ENCODE results near the gene TAF4B. TPM values are rescaled to one million over a fixed set of nuclear protein-coding genes. Genes with fewer than 3 reads are reported as not detected.
"Not testable (repeated sequence)": the region's sequence is repeated elsewhere in the genome, so short reads cannot be mapped to it uniquely, and the experiment has no call there.

TAF4B gene
- total RNA-seq, 4 donors from 2014 or later = 6.1 to 11.8 (median 7.6) TPM

DNA sequence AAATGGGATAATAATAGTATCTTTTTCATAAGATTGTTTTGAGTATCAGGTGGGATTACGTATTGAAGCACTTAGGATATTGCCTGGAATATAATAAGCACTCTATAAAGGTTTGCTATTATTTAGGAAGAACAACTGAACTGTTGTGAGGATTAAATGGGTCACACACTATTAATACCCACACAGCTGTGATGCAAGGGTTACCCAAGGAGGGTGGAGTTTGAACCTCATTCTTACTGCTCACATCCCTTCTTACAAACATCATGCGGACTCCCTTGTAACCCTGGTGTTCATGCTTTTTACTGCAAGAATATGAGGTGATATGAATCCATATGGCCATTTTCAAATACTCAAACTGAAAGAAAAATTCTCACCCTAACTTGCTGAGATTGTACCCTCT, 208.6 kb downstream of the TAF4B start:
- Histone ChIP-seq H3K27ac (no peak overlapping the region), H3K4me3 (no peak overlapping the region), H3K36me3 (no peaks in the 10 kb centered on the region), H3K4me1 (no peaks in the 10 kb centered on the region), H3K27me3 (no peaks in the 10 kb centered on the region), H3K9me3 (no peaks in the 10 kb centered on the region)
- TF ChIP-seq POLR2A (IDR thresholded peaks at IDR 0.05) (no peak), POLR2AphosphoS5 (IDR thresholded peaks at IDR 0.05) (no peak), EP300 (IDR thresholded peaks at IDR 0.05) (no peak)
- TF ChIP-seq, protein P1, sequence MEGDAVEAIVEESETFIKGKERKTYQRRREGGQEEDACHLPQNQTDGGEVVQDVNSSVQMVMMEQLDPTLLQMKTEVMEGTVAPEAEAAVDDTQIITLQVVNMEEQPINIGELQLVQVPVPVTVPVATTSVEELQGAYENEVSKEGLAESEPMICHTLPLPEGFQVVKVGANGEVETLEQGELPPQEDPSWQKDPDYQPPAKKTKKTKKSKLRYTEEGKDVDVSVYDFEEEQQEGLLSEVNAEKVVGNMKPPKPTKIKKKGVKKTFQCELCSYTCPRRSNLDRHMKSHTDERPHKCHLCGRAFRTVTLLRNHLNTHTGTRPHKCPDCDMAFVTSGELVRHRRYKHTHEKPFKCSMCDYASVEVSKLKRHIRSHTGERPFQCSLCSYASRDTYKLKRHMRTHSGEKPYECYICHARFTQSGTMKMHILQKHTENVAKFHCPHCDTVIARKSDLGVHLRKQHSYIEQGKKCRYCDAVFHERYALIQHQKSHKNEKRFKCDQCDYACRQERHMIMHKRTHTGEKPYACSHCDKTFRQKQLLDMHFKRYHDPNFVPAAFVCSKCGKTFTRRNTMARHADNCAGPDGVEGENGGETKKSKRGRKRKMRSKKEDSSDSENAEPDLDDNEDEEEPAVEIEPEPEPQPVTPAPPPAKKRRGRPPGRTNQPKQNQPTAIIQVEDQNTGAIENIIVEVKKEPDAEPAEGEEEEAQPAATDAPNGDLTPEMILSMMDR (IDR thresholded peaks at IDR 0.05) = no peak
- no peak for ATAC-seq
- 58 to 88% methylated on average over 1 to 2 of the region's 2 CpGs for WGBS, 2 donors (ENCODE audit: low coverage in 1 of 2)

- Histone ChIP-seq H3K9me3 (no peaks in the 10 kb centered on the region), H3K36me3 (no peaks in the 10 kb centered on the region), H3K4me1 (no peaks in the 10 kb centered on the region), H3K27me3 (no peaks in the 10 kb centered on the region), H3K27ac (no peak overlapping the region), H3K4me3 (no peak overlapping the region)
- TF ChIP-seq POLR2AphosphoS5 (IDR thresholded peaks at IDR 0.05) (no peak), POLR2A (IDR thresholded peaks at IDR 0.05) (no peak), EP300 (IDR thresholded peaks at IDR 0.05) (no peak)
- TF ChIP-seq, protein P1 (IDR thresholded peaks at IDR 0.05) = no peak
- 85 to 100% methylated on average over 1 to 8 of the region's 8 CpGs for WGBS, 2 donors (ENCODE audit: low coverage in 1 of 2)
- ATAC-seq = no peak
Observed at GRCh38 chr18:26435415-26436095, 209.3 kb downstream of the TAF4B start.

DNA sequence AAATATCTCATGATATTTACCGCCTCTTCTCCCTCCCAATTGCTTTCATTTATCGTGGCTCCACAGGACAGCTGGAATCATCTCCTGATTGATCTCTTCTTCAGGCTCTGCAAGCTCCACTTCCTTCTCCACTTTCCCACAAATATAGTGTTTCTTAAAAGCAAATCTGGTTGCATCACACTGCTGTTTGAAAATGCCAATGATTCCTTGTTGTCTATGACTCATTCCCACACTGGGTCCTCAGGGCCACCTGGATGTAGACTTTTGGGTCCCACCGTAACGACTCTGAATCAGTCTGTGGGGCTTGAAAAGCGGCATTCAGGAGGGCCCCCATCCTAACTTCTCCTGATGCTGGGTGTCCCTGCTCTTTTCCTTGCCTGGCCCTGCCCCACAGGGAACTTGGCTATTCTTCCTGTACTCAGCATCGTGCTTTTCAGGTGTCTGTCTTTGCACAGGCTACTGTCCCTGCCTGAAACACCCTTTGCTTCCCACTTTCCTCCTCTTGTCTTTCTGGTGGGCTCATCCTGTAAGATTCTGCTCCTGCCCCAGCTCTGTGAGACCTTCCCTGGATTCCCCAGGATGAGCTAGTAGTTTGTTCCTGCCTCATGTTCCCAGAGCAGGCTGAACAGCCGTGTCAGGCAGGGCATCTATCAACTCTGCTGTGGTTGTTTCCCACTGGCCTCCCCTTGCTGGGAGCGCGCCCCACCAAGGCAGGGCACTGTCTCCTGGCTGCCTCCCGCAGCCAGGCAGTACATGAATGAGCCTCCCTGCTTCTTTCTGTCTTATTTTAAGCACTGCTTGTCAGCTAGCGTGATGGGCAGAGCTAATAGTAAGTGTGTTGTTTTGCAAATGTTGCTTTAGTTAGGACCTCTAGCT, 210.2 kb downstream of the TAF4B start:
- peak; percentile 37 for ATAC-seq
- no peak overlapping the region for H3K4me3 ChIP-seq
- H3K27me3 ChIP-seq = no peaks in the 10 kb centered on the region
- no peak overlapping the region for H3K27ac ChIP-seq
- no peaks in the 10 kb centered on the region for H3K9me3 ChIP-seq
- H3K4me1 ChIP-seq = no peaks in the 10 kb centered on the region
- 66 to 69% methylated on average over 6 to 10 of the region's 11 CpGs for WGBS, 2 donors (ENCODE audit: low coverage in 1 of 2)
- TF ChIP-seq, protein P1 (IDR thresholded peaks at IDR 0.05) = no peak
- TF ChIP-seq EP300 (IDR thresholded peaks at IDR 0.05) (no peak), POLR2AphosphoS5 (IDR thresholded peaks at IDR 0.05) (no peak), POLR2A (IDR thresholded peaks at IDR 0.05) (no peak)
- H3K36me3 ChIP-seq = no peaks in the 10 kb centered on the region

DNA sequence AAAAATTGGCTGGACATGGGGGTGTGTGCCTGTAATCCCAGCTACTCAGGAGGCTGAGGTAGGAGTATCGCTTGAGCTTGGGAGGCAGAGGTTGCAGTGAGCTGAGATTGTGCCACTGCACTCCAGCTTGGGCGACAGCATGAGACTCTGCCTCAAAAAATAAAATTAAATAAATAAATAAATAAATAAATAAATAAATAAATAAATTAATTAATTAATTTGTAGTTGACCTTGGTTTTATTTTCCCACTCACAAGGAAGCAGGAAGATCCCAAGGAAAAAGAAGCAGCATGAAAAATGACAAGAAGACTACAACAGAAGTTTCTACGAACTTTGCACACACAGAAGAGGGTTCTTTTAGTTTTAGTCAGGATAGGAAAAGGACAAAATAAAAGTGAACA, 211.4 kb downstream of the TAF4B start:
- not testable (repeated sequence) for ATAC-seq, H3K9me3 ChIP-seq, H3K36me3 ChIP-seq, H3K4me3 ChIP-seq, H3K27ac ChIP-seq, H3K4me1 ChIP-seq, H3K27me3 ChIP-seq
- WGBS, 2 donors (ENCODE audit: low coverage in 1 of 2) = 72 to 100% methylated on average over 3 of the region's 3 CpGs

GRCh38 chr18:26438980-26439379, 212.7 kb downstream of the TAF4B start:
- WGBS, 2 donors (ENCODE audit: low coverage in 1 of 2) = 100% methylated on average over 3 to 4 of the region's 5 CpGs
- Histone ChIP-seq H3K36me3 (no peaks in the 10 kb centered on the region), H3K27me3 (no peaks in the 10 kb centered on the region), H3K4me1 (no peaks in the 10 kb centered on the region), H3K9me3 (no peaks in the 10 kb centered on the region), H3K4me3 (no peak overlapping the region), H3K27ac (no peak overlapping the region)
- no peak for ATAC-seq
- TF ChIP-seq, protein P1 (IDR thresholded peaks at IDR 0.05) = no peak
- no peak for TF ChIP-seq POLR2AphosphoS5 (IDR thresholded peaks at IDR 0.05)
- no peak for TF ChIP-seq POLR2A (IDR thresholded peaks at IDR 0.05)
- TF ChIP-seq EP300 (IDR thresholded peaks at IDR 0.05) = no peak
